Measurements from ENCODE around the gene KY. TPM values are rescaled to one million over a fixed set of nuclear protein-coding genes. Genes with fewer than 3 reads are reported as not detected.

KY gene
- total RNA-seq, 2 experiments from 2014 or later: not detected

- Histone ChIP-seq H3K4me3 (ENCODE audit: low read depth, low read length, poor library complexity, severe bottlenecking) (no peak overlapping the region), H3K9me3 (ENCODE audit: low read length) (no peaks in the 10 kb centered on the region), H3K4me1 (ENCODE audit: insufficient read depth, low read length, poor library complexity, severe bottlenecking) (no peaks in the 10 kb centered on the region), H3K36me3 (ENCODE audit: insufficient read depth, low read length) (no peaks in the 10 kb centered on the region), H2AFZ (ENCODE audit: low read length) (no peak overlapping the region), H4K20me1 (ENCODE audit: insufficient read depth, low read length) (no peaks in the 10 kb centered on the region), H3K4me2 (ENCODE audit: low read length) (no peak overlapping the region), H3K9me2 (ENCODE audit: insufficient read depth, low read length) (no peaks in the 10 kb centered on the region), H3K27ac (ENCODE audit: low read depth, low read length, poor library complexity, severe bottlenecking) (no peak overlapping the region), H3K79me2 (ENCODE audit: insufficient read depth, low read depth, low read length) (no peaks in the 10 kb centered on the region)
- DNase-seq (ENCODE audit: low spot score): no peak
- CTCF ChIA-PET (ENCODE audit: unreplicated experiment): no interaction called here
- TF ChIP-seq EZH2phosphoT487 (IDR thresholded peaks at IDR 0.05; ENCODE audit: borderline replicate concordance, low read depth, low read length) (no peak), CTCF (conservative IDR thresholded peaks at IDR 0.05; ENCODE audit: low read length) (no peak)
- POLR2A ChIA-PET: no interaction called here
- intact Hi-C loops (cut with micrococcal nuclease; ENCODE audit: unreplicated experiment): no loop called here
- no TSS peak for BruUV-seq (replicated peaks)
Measured at GRCh38 chr3:134568790-134569189, 82.0 kb downstream of the KY start.

- TF ChIP-seq EZH2phosphoT487 (IDR thresholded peaks at IDR 0.05; ENCODE audit: borderline replicate concordance, low read depth, low read length) (no peak), CTCF (conservative IDR thresholded peaks at IDR 0.05; ENCODE audit: low read length) (no peak)
- no peaks in the 10 kb centered on the region for H3K4me1 ChIP-seq (ENCODE audit: insufficient read depth, low read length, poor library complexity, severe bottlenecking)
- H3K36me3 ChIP-seq (ENCODE audit: insufficient read depth, low read length): no peaks in the 10 kb centered on the region
- H3K9me2 ChIP-seq (ENCODE audit: insufficient read depth, low read length): no peaks in the 10 kb centered on the region
- H2AFZ ChIP-seq (ENCODE audit: low read length): no peak overlapping the region
- H3K9me3 ChIP-seq (ENCODE audit: low read length): no peaks in the 10 kb centered on the region
- CTCF ChIA-PET (ENCODE audit: unreplicated experiment): no interaction called here
- DNase-seq (ENCODE audit: low spot score): no peak
- H3K4me3 ChIP-seq (ENCODE audit: low read depth, low read length, poor library complexity, severe bottlenecking): no peak overlapping the region
- H3K4me2 ChIP-seq (ENCODE audit: low read length): no peak overlapping the region
- BruUV-seq (replicated peaks): no TSS peak
- H4K20me1 ChIP-seq (ENCODE audit: insufficient read depth, low read length): no peaks in the 10 kb centered on the region
- H3K79me2 ChIP-seq (ENCODE audit: insufficient read depth, low read depth, low read length): no peaks in the 10 kb centered on the region
- POLR2A ChIA-PET: no interaction called here
- intact Hi-C loops (cut with micrococcal nuclease; ENCODE audit: unreplicated experiment): no loop called here
- H3K27ac ChIP-seq (ENCODE audit: low read depth, low read length, poor library complexity, severe bottlenecking): no peak overlapping the region
Measured at GRCh38 chr3:134567605-134568004, 83.2 kb downstream of the KY start.

GRCh38 chr3:134564991-134565390 is 85.8 kb downstream of the KY start:
- Histone ChIP-seq H3K4me3 (ENCODE audit: low read depth, low read length, poor library complexity, severe bottlenecking) (no peak overlapping the region), H3K9me2 (ENCODE audit: insufficient read depth, low read length) (no peaks in the 10 kb centered on the region), H3K4me1 (ENCODE audit: insufficient read depth, low read length, poor library complexity, severe bottlenecking) (no peaks in the 10 kb centered on the region), H3K9me3 (ENCODE audit: low read length) (no peaks in the 10 kb centered on the region), H3K4me2 (ENCODE audit: low read length) (no peak overlapping the region), H2AFZ (ENCODE audit: low read length) (no peak overlapping the region), H3K79me2 (ENCODE audit: insufficient read depth, low read depth, low read length) (no peaks in the 10 kb centered on the region), H3K36me3 (ENCODE audit: insufficient read depth, low read length) (peaks cover 9% of the 10 kb centered on the region), H4K20me1 (ENCODE audit: insufficient read depth, low read length) (no peaks in the 10 kb centered on the region), H3K27ac (ENCODE audit: low read depth, low read length, poor library complexity, severe bottlenecking) (no peak overlapping the region)
- BruUV-seq (replicated peaks): no TSS peak
- intact Hi-C loops (cut with micrococcal nuclease; ENCODE audit: unreplicated experiment): no loop called here
- DNase-seq (ENCODE audit: low spot score): no peak
- CTCF ChIA-PET (ENCODE audit: unreplicated experiment): no interaction called here
- TF ChIP-seq CTCF (conservative IDR thresholded peaks at IDR 0.05; ENCODE audit: low read length): no peak
- POLR2A ChIA-PET: interaction anchor here (0.6 kb wide), 1 partner anchor 78 kb away, joined by 3 read pairs; no protein-coding TSS in a partner anchor

All from OCI-LY7 (cell line).